Measurements from ENCODE around the gene ETS1. TPM values are rescaled to one million over a fixed set of nuclear protein-coding genes. Genes with fewer than 3 reads are reported as not detected.
A peak's percentile ranks its signal among the peaks of the same experiment; 100 is the strongest.

Gene ETS1
- total RNA-seq, 2 donors from 2014 or later, result 15.2 to 30.0 TPM

DNA sequence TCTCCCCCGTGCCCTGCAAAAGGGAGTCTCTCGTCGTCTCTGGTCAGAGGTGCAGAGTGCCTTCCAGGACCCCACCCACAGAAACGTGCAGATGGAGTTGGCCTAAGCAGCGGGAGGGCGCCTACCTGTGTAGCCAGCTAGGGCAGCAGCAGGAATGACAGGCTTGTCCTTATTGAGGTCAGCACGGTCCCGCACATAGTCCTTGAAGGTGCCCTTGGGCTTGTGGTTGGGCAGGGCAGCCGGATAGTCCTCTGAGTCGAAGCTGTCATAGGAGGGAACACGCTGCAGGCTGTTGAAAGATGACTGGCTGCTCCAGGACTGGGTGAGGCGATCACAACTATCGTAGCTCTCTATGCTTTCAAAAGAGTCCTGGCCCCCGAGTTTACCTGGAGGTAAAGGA, 107.3 kb downstream of the ETS1 start:
- Histone ChIP-seq H3K4me1 (replicated peaks) (no peaks in the 10 kb centered on the region), H3K27ac (peak overlapping the region; percentile 22 to 45), H3K4me3 (no peak overlapping the region), H3K36me3 (no peaks in the 10 kb centered on the region), H3K27me3 (replicated peaks; ENCODE audit: insufficient read depth) (no peaks in the 10 kb centered on the region), H3K9me3 (no peaks in the 10 kb centered on the region)
- intact Hi-C loops (cut with DNase I), result no loop called here
- DNase-seq (ENCODE audit: low spot score), result no peak
- 86% methylated on average over 14 of the region's 14 CpGs for WGBS
- TF ChIP-seq POLR2A (IDR thresholded peaks at IDR 0.05) (no peak), POLR2AphosphoS5 (IDR thresholded peaks at IDR 0.05) (no peak)

DNA sequence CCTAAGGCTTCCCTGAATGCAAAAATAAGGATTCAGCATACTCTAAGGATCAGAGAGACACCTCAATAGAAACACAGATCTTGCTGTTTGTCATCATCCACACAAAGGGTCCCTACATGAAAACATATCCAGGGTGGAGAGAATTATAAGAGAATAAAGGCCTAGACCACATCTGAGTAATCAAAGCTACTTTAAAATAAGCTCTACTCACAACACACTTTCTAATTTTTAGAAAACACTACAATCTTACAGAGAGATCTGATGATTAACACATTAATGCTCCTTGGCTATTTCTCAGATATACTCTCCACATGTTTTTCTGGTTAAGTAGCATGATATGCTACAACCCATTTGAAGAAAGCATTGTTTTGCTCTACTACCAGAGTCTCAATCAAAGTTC, 108.2 kb downstream of the ETS1 start:
- H3K4me3 ChIP-seq, result no peak overlapping the region
- H3K4me1 ChIP-seq (replicated peaks), result no peaks in the 10 kb centered on the region
- DNase-seq (ENCODE audit: low spot score), result no peak
- no peak for TF ChIP-seq POLR2AphosphoS5 (IDR thresholded peaks at IDR 0.05)
- TF ChIP-seq POLR2A (IDR thresholded peaks at IDR 0.05), result no peak
- no peak for TF ChIP-seq CTCF (IDR thresholded peaks at IDR 0.05)
- no peaks in the 10 kb centered on the region for H3K36me3 ChIP-seq
- no peaks in the 10 kb centered on the region for H3K27me3 ChIP-seq (replicated peaks; ENCODE audit: insufficient read depth)
- no peaks in the 10 kb centered on the region for H3K9me3 ChIP-seq
- no peak overlapping the region for H3K27ac ChIP-seq
- intact Hi-C loops (cut with DNase I), result no loop called here

GRCh38 chr11:128478305-128478704, 109.1 kb downstream of the ETS1 start:
- H3K36me3 ChIP-seq, result no peaks in the 10 kb centered on the region
- no peaks in the 10 kb centered on the region for H3K27me3 ChIP-seq (replicated peaks; ENCODE audit: insufficient read depth)
- intact Hi-C loops (cut with DNase I), result no loop called here
- TF ChIP-seq POLR2A (IDR thresholded peaks at IDR 0.05), result no peak
- no peaks in the 10 kb centered on the region for H3K4me1 ChIP-seq (replicated peaks)
- DNase-seq (ENCODE audit: low spot score), result no peak
- H3K27ac ChIP-seq, result no peak overlapping the region
- H3K4me3 ChIP-seq, result no peak overlapping the region
- no peaks in the 10 kb centered on the region for H3K9me3 ChIP-seq

GRCh38 chr11:128477811-128478210, 109.5 kb downstream of the ETS1 start:
- no peak overlapping the region for H3K4me3 ChIP-seq
- no peak overlapping the region for H3K27ac ChIP-seq
- H3K36me3 ChIP-seq, result no peaks in the 10 kb centered on the region
- 91% methylated on average over 1 of the region's 1 CpG for WGBS
- no peaks in the 10 kb centered on the region for H3K27me3 ChIP-seq (replicated peaks; ENCODE audit: insufficient read depth)
- TF ChIP-seq POLR2AphosphoS5 (IDR thresholded peaks at IDR 0.05), result no peak
- no peak for TF ChIP-seq CTCF (IDR thresholded peaks at IDR 0.05)
- no peak for TF ChIP-seq POLR2A (IDR thresholded peaks at IDR 0.05)
- H3K4me1 ChIP-seq (replicated peaks), result no peaks in the 10 kb centered on the region
- no peak for DNase-seq (ENCODE audit: low spot score)
- intact Hi-C loops (cut with DNase I), result no loop called here
- no peaks in the 10 kb centered on the region for H3K9me3 ChIP-seq

GRCh38 chr11:128477278-128477677, 110.1 kb downstream of the ETS1 start:
- Histone ChIP-seq H3K27ac (no peak overlapping the region), H3K36me3 (no peaks in the 10 kb centered on the region), H3K4me1 (replicated peaks) (no peaks in the 10 kb centered on the region), H3K27me3 (replicated peaks; ENCODE audit: insufficient read depth) (no peaks in the 10 kb centered on the region), H3K4me3 (no peak overlapping the region), H3K9me3 (no peaks in the 10 kb centered on the region)
- WGBS, result 57% methylated on average over 3 of the region's 3 CpGs
- DNase-seq (ENCODE audit: low spot score), result no peak
- TF ChIP-seq POLR2A (IDR thresholded peaks at IDR 0.05) (no peak), POLR2AphosphoS5 (IDR thresholded peaks at IDR 0.05) (no peak), CTCF (IDR thresholded peaks at IDR 0.05) (no peak)
- intact Hi-C loops (cut with DNase I), result no loop called here

GRCh38 chr11:128476729-128477128, 110.6 kb downstream of the ETS1 start:
- DNase-seq (ENCODE audit: low spot score), result no peak
- H3K4me3 ChIP-seq, result no peak overlapping the region
- H3K27ac ChIP-seq, result no peak overlapping the region
- TF ChIP-seq CTCF (IDR thresholded peaks at IDR 0.05) (no peak), POLR2A (IDR thresholded peaks at IDR 0.05) (no peak), POLR2AphosphoS5 (IDR thresholded peaks at IDR 0.05) (no peak)
- no peaks in the 10 kb centered on the region for H3K36me3 ChIP-seq
- no peaks in the 10 kb centered on the region for H3K4me1 ChIP-seq (replicated peaks)
- intact Hi-C loops (cut with DNase I), result no loop called here
- H3K27me3 ChIP-seq (replicated peaks; ENCODE audit: insufficient read depth), result no peaks in the 10 kb centered on the region
- no peaks in the 10 kb centered on the region for H3K9me3 ChIP-seq
- 62% methylated on average over 7 of the region's 7 CpGs for WGBS

Measured in prostate gland (tissue), 2 donors.